ENCODE measurements around the gene UTS2R.

- no peak for TF ChIP-seq POLR2A (IDR thresholded peaks at IDR 0.05)
- TF ChIP-seq, protein P1, sequence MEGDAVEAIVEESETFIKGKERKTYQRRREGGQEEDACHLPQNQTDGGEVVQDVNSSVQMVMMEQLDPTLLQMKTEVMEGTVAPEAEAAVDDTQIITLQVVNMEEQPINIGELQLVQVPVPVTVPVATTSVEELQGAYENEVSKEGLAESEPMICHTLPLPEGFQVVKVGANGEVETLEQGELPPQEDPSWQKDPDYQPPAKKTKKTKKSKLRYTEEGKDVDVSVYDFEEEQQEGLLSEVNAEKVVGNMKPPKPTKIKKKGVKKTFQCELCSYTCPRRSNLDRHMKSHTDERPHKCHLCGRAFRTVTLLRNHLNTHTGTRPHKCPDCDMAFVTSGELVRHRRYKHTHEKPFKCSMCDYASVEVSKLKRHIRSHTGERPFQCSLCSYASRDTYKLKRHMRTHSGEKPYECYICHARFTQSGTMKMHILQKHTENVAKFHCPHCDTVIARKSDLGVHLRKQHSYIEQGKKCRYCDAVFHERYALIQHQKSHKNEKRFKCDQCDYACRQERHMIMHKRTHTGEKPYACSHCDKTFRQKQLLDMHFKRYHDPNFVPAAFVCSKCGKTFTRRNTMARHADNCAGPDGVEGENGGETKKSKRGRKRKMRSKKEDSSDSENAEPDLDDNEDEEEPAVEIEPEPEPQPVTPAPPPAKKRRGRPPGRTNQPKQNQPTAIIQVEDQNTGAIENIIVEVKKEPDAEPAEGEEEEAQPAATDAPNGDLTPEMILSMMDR (IDR thresholded peaks at IDR 0.05 in 4 of 5, conservative IDR thresholded peaks at IDR 0.05 in 1 of 5): no peak
These were observed 16.1 kb downstream of the UTS2R start for GRCh38 chr17:82387705-82388106.
